ENCODE measurements around the gene CDH4. TPM values are rescaled to one million over a fixed set of nuclear protein-coding genes. Genes with fewer than 3 reads are reported as not detected.

The CDH4 gene
- total RNA-seq, 4 donors from 2014 or later: under 0.01 to 0.56 (median 0.19) TPM; not detected in 1

DNA sequence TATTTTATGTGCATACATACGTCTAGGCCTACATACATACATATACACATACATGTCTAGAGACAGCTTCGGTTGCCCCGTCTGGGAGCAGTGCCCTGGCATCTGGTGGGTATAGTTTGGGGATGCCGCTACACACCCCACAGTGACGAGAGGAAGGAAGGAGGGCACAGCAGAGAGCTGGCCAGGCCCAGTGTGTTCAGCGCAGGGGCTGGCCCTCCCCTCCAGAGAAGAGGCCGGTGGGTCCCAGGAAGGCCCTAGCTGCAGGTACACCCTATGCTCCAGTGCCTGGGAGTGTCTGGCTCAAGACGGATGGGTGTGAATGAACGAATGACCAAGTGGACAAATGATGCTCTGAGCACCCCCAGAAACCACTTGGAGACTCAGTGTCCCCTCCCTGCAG lies 284.6 kb downstream of the CDH4 start:
- ATAC-seq (ENCODE audit: low FRiP score): no peak
- no peak for TF ChIP-seq CTCF (IDR thresholded peaks at IDR 0.05)
- DNase-seq (ENCODE audit: low spot score): no peak

GRCh38 chr20:61537239-61538182 lies 285.4 kb downstream of the CDH4 start:
- TF ChIP-seq CTCF (IDR thresholded peaks at IDR 0.05): no peak
- no peak for ATAC-seq (ENCODE audit: low FRiP score)
- no peak for DNase-seq (ENCODE audit: low spot score)

DNA sequence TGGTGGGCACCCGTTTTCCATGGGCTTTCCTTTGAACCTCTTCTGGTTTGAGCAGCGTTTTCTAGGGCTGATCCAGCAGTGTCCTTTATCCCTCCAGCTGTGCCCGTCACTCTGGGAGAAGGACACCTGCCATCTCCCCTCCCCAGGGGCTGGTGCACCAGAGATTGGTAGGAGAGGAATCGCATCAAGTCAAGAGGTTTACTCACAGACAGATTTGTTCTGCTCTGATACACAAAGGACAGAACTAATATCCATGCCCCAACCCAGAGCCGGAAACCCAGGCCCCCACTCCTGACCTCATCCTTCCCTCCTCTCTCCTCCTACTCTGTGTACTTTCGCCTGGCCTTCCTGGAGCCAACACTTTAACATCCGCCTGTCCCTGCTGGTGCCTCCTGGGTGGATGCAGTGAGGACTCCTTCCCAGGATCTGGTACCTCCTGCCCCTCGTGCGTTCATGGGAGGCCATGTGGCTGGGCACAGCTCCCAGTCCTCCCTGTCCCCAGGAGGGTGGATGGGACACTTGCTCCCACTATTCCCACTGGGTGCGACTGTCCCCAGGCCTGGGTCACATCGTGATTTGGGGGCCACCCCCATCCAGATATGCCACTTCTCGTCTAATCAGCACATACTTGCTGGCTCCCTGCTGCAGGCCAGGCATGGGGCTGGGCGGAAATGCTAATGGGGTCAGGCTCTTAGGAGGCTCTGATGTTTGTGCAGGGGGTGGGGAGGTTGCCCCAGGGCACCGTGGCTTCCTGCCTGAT lies 286.3 kb downstream of the CDH4 start:
- ATAC-seq (ENCODE audit: low FRiP score) (no peak), DNase-seq (ENCODE audit: low spot score) (no peak)
- TF ChIP-seq CTCF (IDR thresholded peaks at IDR 0.05): no peak

GRCh38 chr20:61538943-61539265 lies 286.8 kb downstream of the CDH4 start:
- TF ChIP-seq CTCF (IDR thresholded peaks at IDR 0.05): no peak
- ATAC-seq (ENCODE audit: low FRiP score): no peak
- no peak for DNase-seq (ENCODE audit: low spot score)

DNA sequence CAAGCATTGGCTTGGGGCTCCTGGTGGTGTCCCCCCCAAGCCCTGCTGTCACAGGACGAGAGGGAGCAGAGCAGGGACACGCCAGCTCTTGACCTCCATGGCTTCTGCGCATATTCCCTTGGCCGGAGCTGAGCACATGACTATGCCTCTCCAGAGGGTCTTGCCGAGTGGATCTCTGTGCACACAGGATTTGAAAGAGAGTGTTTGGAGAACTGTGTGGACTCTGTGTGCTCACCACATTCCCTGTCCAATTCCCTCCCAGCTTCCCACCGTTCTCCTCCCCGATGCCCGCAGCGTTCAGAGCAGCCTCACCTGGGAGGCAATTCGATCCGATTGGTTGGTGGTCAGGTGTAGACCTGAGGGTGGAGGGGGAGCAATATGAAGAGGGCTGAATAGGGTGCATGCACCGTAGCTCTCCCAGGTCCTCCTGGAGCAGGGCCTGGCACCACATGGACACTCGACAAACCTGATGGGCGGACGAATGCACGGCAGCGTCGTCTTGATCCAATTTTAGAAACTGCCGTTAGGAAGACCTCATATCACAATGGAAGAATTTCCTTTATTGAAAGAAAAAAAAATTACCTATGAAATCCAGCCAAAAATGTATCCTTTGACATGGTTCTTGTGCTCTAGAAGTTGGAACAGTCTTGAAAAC lies 287.8 kb downstream of the CDH4 start:
- TF ChIP-seq CTCF (IDR thresholded peaks at IDR 0.05): no peak
- ATAC-seq (ENCODE audit: low FRiP score) (no peak), DNase-seq (ENCODE audit: low spot score) (no peak)

GRCh38 chr20:61541537-61541936 lies 289.5 kb downstream of the CDH4 start:
- ATAC-seq (ENCODE audit: low FRiP score): no peak
- DNase-seq (ENCODE audit: low spot score): no peak
- TF ChIP-seq CTCF (IDR thresholded peaks at IDR 0.05): no peak
